ENCODE data around the gene COX15. TPM values are rescaled to one million over a fixed set of nuclear protein-coding genes. Genes with fewer than 3 reads are reported as not detected.

Gene COX15
- total RNA-seq, 2 experiments from 2014 or later = 40.3 to 40.6 TPM

GRCh38 chr10:99685597-99685967, 46.3 kb downstream of the COX15 start:
- H3K36me3 Mint-ChIP-seq (ENCODE audit: low read depth) = peaks cover 2% of the 10 kb centered on the region
- peaks cover 4% of the 10 kb centered on the region for H3K4me1 Mint-ChIP-seq
- no peaks in the 10 kb centered on the region for H3K9me3 Mint-ChIP-seq
- H3K4me3 Mint-ChIP-seq = no peak overlapping the region
- no peak for DNase-seq
- ChIA-PET POLR2A (no interaction called here), CTCF (no interaction called here)
- no peak overlapping the region for H3K27ac Mint-ChIP-seq
- H3K27me3 Mint-ChIP-seq = no peaks in the 10 kb centered on the region

- Mint-ChIP-seq H3K27ac (no peak overlapping the region), H3K4me3 (no peak overlapping the region), H3K9me3 (no peaks in the 10 kb centered on the region), H3K4me1 (peaks cover 4% of the 10 kb centered on the region), H3K27me3 (no peaks in the 10 kb centered on the region), H3K36me3 (ENCODE audit: low read depth) (peaks cover 7% of the 10 kb centered on the region)
- ChIA-PET CTCF (interaction anchor here (0.7 kb wide), 1 partner anchor 226 kb away, joined by 4 read pairs; no protein-coding TSS in a partner anchor), POLR2A (no interaction called here)
- DNase-seq = no peak
These were observed 49.2 kb downstream of the COX15 start for GRCh38 chr10:99682752-99683151.

Other genes starting within 250 kb of the COX15 start
- gene NKX2-3, start 199.2 kb downstream of the COX15 start, total RNA-seq = not detected
- 10 to 100 TPM; 65.5 to 69.1 TPM for gene SLC25A28, start 111.7 kb downstream of the COX15 start, total RNA-seq
- 1 to 10 TPM; 5.8 to 5.9 TPM for gene ENTPD7, start 72.6 kb downstream of the COX15 start, total RNA-seq
- 10 to 100 TPM; 20.2 to 21.3 TPM for gene CUTC, start 107 bp upstream of the COX15 start, total RNA-seq
- gene ABCC2, start 50.5 kb upstream of the COX15 start, total RNA-seq = 1 to 10 TPM; 1.0 to 1.3 TPM

All from activated CD4-positive, alpha-beta T cell treated with anti-CD3 and anti-CD28 coated beads, Interleukin-2, amount 10 ng/mL, durations not matched to agents 7 days and 5 days (primary cell).